BLaER1 (cell line): ENCODE measurements around the gene GIT1.

Source experiments
- H3K27ac ChIP-seq: shearing (Covaris generic); formaldehyde crosslinking; 2 replicates; pipeline ENCODE4 v1.8.1; 2022
- H3K27me3 ChIP-seq: shearing (Covaris generic); formaldehyde crosslinking; 2 replicates; pipeline ENCODE4 v1.8.1; 2022
- H3K36me3 ChIP-seq: shearing (Covaris generic); formaldehyde crosslinking; 2 replicates; pipeline ENCODE4 v1.8.1; 2022
- H3K4me1 ChIP-seq: shearing (Covaris generic); formaldehyde crosslinking; 2 replicates; pipeline ENCODE4 v1.8.1; 2022
- H3K4me2 ChIP-seq: shearing (Covaris generic); formaldehyde crosslinking; 2 replicates; pipeline ENCODE4 v1.8.1; 2022
- H3K4me3 ChIP-seq: shearing (Covaris generic); formaldehyde crosslinking; 2 replicates; pipeline ENCODE4 v1.8.1; 2022
- H3K9ac ChIP-seq: shearing (Covaris generic); formaldehyde crosslinking; 2 replicates; pipeline ENCODE4 v1.8.1; 2022
- H3K9me3 ChIP-seq: shearing (Covaris generic); formaldehyde crosslinking; 2 replicates; pipeline ENCODE4 v1.8.1; 2022
- H4K20me1 ChIP-seq: shearing (Covaris generic); formaldehyde crosslinking; 2 replicates; pipeline ENCODE4 v1.8.1; 2022
- Cebpa-rat ChIP-seq: shearing (Covaris generic); IDR thresholded peaks from 2 replicates; pipeline ENCODE4 v1.8.1; 2022

The GIT1 gene

GRCh38 chr17:29589524-29590410 is at the start of gene GIT1:
Gene GIT1 (minus strand): TSS chr17:29589648. CDS start chr17:29589378, 270 bp downstream.
- peak within 1 kb of the TSS; percentile 95 for H3K9ac ChIP-seq
- peaks cover 71% of the 10 kb centered on the region for H3K4me1 ChIP-seq
- no peak for TF ChIP-seq Cebpa-rat
- no peaks in the 10 kb centered on the region for H3K9me3 ChIP-seq
- no peaks in the 10 kb centered on the region for H3K27me3 ChIP-seq
- peak within 1 kb of the TSS; percentile 93 for H3K27ac ChIP-seq
- H3K4me2 ChIP-seq: peak within 1 kb of the TSS; percentile 99
- H3K36me3 ChIP-seq: no peaks in the 10 kb centered on the region; the same call in 1 of the 2 replicates
- peaks cover 56% of the 10 kb centered on the region for H4K20me1 ChIP-seq
- H3K4me3 ChIP-seq: peak within 1 kb of the TSS; percentile 97

- Histone ChIP-seq H3K36me3 (peaks cover 89% of the 10 kb centered on the region), H3K4me3 (no peak overlapping the region), H3K4me1 (peaks cover 19% of the 10 kb centered on the region), H3K27ac (no peak overlapping the region), H3K4me2 (no peak overlapping the region), H3K27me3 (no peaks in the 10 kb centered on the region), H4K20me1 (peaks cover 48% of the 10 kb centered on the region), H3K9me3 (no peaks in the 10 kb centered on the region), H3K9ac (no peak overlapping the region)
- no peak for TF ChIP-seq Cebpa-rat
Measured at GRCh38 chr17:29633886-29634285, 44.4 kb upstream of the GIT1 start.

- Histone ChIP-seq H3K4me2 (no peak overlapping the region), H3K36me3 (peaks cover 84% of the 10 kb centered on the region), H3K4me1 (peaks cover 17% of the 10 kb centered on the region; the same call in 1 of the 2 replicates), H4K20me1 (peaks cover 76% of the 10 kb centered on the region), H3K27ac (no peak overlapping the region), H3K27me3 (no peaks in the 10 kb centered on the region), H3K4me3 (no peak overlapping the region), H3K9me3 (no peaks in the 10 kb centered on the region), H3K9ac (no peak overlapping the region)
- no peak for TF ChIP-seq Cebpa-rat
Measured at GRCh38 chr17:29630630-29631193, 41.3 kb upstream of the GIT1 start.

GRCh38 chr17:29629839-29630238 is 40.4 kb upstream of the GIT1 start:
- Histone ChIP-seq H3K4me1 (peaks cover 22% of the 10 kb centered on the region; the same call in 1 of the 2 replicates), H3K27me3 (no peaks in the 10 kb centered on the region), H3K4me3 (no peak overlapping the region), H3K9ac (no peak overlapping the region), H3K36me3 (peaks cover 82% of the 10 kb centered on the region), H3K4me2 (no peak overlapping the region), H4K20me1 (peaks cover 76% of the 10 kb centered on the region), H3K27ac (no peak overlapping the region), H3K9me3 (no peaks in the 10 kb centered on the region)
- no peak for TF ChIP-seq Cebpa-rat

- H3K36me3 ChIP-seq: peaks cover 70% of the 10 kb centered on the region
- H4K20me1 ChIP-seq: peaks cover 71% of the 10 kb centered on the region
- no peak overlapping the region for H3K4me2 ChIP-seq
- no peak overlapping the region for H3K27ac ChIP-seq
- no peak overlapping the region for H3K9ac ChIP-seq
- H3K4me3 ChIP-seq: no peak overlapping the region
- no peak for TF ChIP-seq Cebpa-rat
- peaks cover 33% of the 10 kb centered on the region for H3K4me1 ChIP-seq
- H3K9me3 ChIP-seq: no peaks in the 10 kb centered on the region
- no peaks in the 10 kb centered on the region for H3K27me3 ChIP-seq
Measured at GRCh38 chr17:29628644-29629043, 39.2 kb upstream of the GIT1 start.

GRCh38 chr17:29627951-29628350 is 38.5 kb upstream of the GIT1 start:
- no peak overlapping the region for H3K4me2 ChIP-seq
- no peak overlapping the region for H3K9ac ChIP-seq
- H4K20me1 ChIP-seq: peaks cover 65% of the 10 kb centered on the region
- TF ChIP-seq Cebpa-rat: no peak
- H3K4me1 ChIP-seq: peaks cover 40% of the 10 kb centered on the region
- peaks cover 64% of the 10 kb centered on the region for H3K36me3 ChIP-seq
- H3K27me3 ChIP-seq: no peaks in the 10 kb centered on the region
- H3K9me3 ChIP-seq: no peaks in the 10 kb centered on the region
- H3K4me3 ChIP-seq: no peak overlapping the region
- no peak overlapping the region for H3K27ac ChIP-seq

GRCh38 chr17:29625037-29625750 is 35.7 kb upstream of the GIT1 start:
- H3K4me2 ChIP-seq: peak overlapping the region; percentile 16; the same call in 1 of the 2 replicates
- TF ChIP-seq Cebpa-rat: no peak
- no peaks in the 10 kb centered on the region for H3K9me3 ChIP-seq
- H3K27me3 ChIP-seq: no peaks in the 10 kb centered on the region
- no peak overlapping the region for H3K27ac ChIP-seq
- H3K36me3 ChIP-seq: peaks cover 36% of the 10 kb centered on the region
- no peak overlapping the region for H3K4me3 ChIP-seq
- H3K4me1 ChIP-seq: peaks cover 60% of the 10 kb centered on the region
- H3K9ac ChIP-seq: no peak overlapping the region
- H4K20me1 ChIP-seq: peaks cover 40% of the 10 kb centered on the region

- Histone ChIP-seq H4K20me1 (peaks cover 34% of the 10 kb centered on the region), H3K4me1 (peaks cover 60% of the 10 kb centered on the region), H3K27me3 (no peaks in the 10 kb centered on the region), H3K36me3 (peaks cover 30% of the 10 kb centered on the region), H3K27ac (0 out of 2 replicates have a peak overlapping the region, but pooled peaks have one; percentile 1), H3K9ac (no peak overlapping the region), H3K4me3 (no peak overlapping the region), H3K9me3 (no peaks in the 10 kb centered on the region), H3K4me2 (peak overlapping the region; percentile 16; the same call in 1 of the 2 replicates)
- no peak for TF ChIP-seq Cebpa-rat
Measured at GRCh38 chr17:29624586-29624985, 35.1 kb upstream of the GIT1 start.

GRCh38 chr17:29623283-29623647 is 33.8 kb upstream of the GIT1 start:
- no peak for TF ChIP-seq Cebpa-rat
- Histone ChIP-seq H3K36me3 (peaks cover 18% of the 10 kb centered on the region), H3K9ac (peak overlapping the region; percentile 82; the same call in 1 of the 2 replicates), H3K4me1 (peaks cover 64% of the 10 kb centered on the region), H4K20me1 (peaks cover 22% of the 10 kb centered on the region; the same call in 1 of the 2 replicates), H3K4me2 (peak overlapping the region; percentile 99), H3K4me3 (peak overlapping the region; percentile 82), H3K27me3 (no peaks in the 10 kb centered on the region), H3K27ac (peak overlapping the region; percentile 65), H3K9me3 (no peaks in the 10 kb centered on the region)
